Stomach (tissue), 9 donors: ENCODE measurements around the gene CSMD2. TPM values are rescaled to one million over a fixed set of nuclear protein-coding genes. Genes with fewer than 3 reads are reported as not detected.

Experiments
- DNase-seq, 2 donors: peaks; one replicate each; pipeline versions ENCODE4 v3.0.0 to v3.0.0-alpha.2; 2013 to 2019
- H3K27ac ChIP-seq, 5 donors: fragments of 200-600 bp in 4 of 5; sonication (generic) in 4 of 5; one replicate each; pipeline ENCODE4 v1.5.1; 2013 to 2019; ENCODE audit warnings: mild to moderate bottlenecking in 1 of 5, moderate library complexity in 1 of 5
- H3K27me3 ChIP-seq, 3 donors: fragments of 200-600 bp; sonication (generic); one replicate each; pipeline ENCODE4 v1.5.1; 2017 to 2019; ENCODE audit warnings: mixed run types in 1 of 3
- H3K36me3 ChIP-seq, 4 donors: fragments of 200-600 bp; sonication (generic); 1 replicate in 3 of 4; 2 replicates in 1 of 4; pipeline ENCODE4 v1.5.1; 2016 to 2019
- H3K4me1 ChIP-seq, 4 donors: fragments of 200-600 bp; sonication (generic); one replicate each; pipeline ENCODE4 v1.5.1; 2016 to 2019
- H3K4me3 ChIP-seq, 4 donors: fragments of 200-600 bp; sonication (generic) in 3 of 4; one replicate each; pipeline ENCODE4 v1.5.1; 2016 to 2019; ENCODE audit warnings: mild to moderate bottlenecking in 1 of 4
- H3K9me3 ChIP-seq, 4 donors: fragments of 200-600 bp; sonication (generic); one replicate each; pipeline ENCODE4 v1.5.1; 2016 to 2019
- EP300 ChIP-seq: sonication (generic); formaldehyde crosslinking; IDR thresholded peaks from one replicate; pipeline ENCODE4 v1.6.1; 2017; ENCODE audit warnings: antibody characterized with exemption
- POLR2A ChIP-seq, 4 donors: fragments of 450-650 bp; IDR thresholded peaks; one replicate each; pipeline ENCODE4 v1.6.1; 2016; ENCODE audit warnings: antibody characterized with exemption in 4 of 4, control low read depth in 2 of 4, mild to moderate bottlenecking in 1 of 4, moderate library complexity in 1 of 4
- POLR2AphosphoS5 ChIP-seq, 3 donors: sonication (generic); formaldehyde crosslinking; IDR thresholded peaks; one replicate each; pipeline ENCODE4 v1.6.1; 2016; ENCODE audit warnings: antibody characterized with exemption in 3 of 3
- WGBS, 5 donors: extraction: QIAGEN DNeasy Blood & Tissue Kit in 3 of 5; methylation state at CpG; one replicate each; pipeline versions ENCODE4 v1.1.5 to v1.1.7; 2013 to 2018; 5-methylcytosine and 5-hydroxymethylcytosine counted together
- intact Hi-C: fragments of 100-400 bp; cut with DNase I; formaldehyde crosslinking; loops from one replicate; pipeline ENCODE4 v1.15.1; 2023; ENCODE audit warnings: low total_unique reads
- polyA plus RNA-seq, 3 donors: library from polyadenylated mRNA; stranded (reverse); fragments of 200-250 nt; gene quantifications; one replicate each; pipeline ENCODE4 v1.2.3, GENCODE V29; 2013
- total RNA-seq, 5 donors: library from RNA; depleted of rRNA; stranded (reverse); fragments of >200 nt; gene quantifications; one replicate each; pipeline versions ENCODE4 v1.1.0 to v1.2.3, GENCODE V29; 2014 to 2016
- TF ChIP-seq, protein P1 (sequence below), 7 experiments: fragments of 450-650 bp in 4 of 7; fragments of 200-600 bp in 3 of 7; sonication (generic) in 3 of 7; IDR thresholded peaks; one replicate each; pipeline ENCODE4 v1.5.1; 2016 to 2019; ENCODE audit warnings: antibody characterized with exemption in 7 of 7, control low read depth in 2 of 7, mild to moderate bottlenecking in 1 of 7
- donor health status: healthy with polysubstance abuse.
- donor health status: Bipolar disorder and iron deficiency.
- donor health status: healthy.

Gene CSMD2
- total and polyA plus RNA-seq, 8 donors = 0.10 to 3.5 (median 0.37) TPM; not detected in 1

DNA sequence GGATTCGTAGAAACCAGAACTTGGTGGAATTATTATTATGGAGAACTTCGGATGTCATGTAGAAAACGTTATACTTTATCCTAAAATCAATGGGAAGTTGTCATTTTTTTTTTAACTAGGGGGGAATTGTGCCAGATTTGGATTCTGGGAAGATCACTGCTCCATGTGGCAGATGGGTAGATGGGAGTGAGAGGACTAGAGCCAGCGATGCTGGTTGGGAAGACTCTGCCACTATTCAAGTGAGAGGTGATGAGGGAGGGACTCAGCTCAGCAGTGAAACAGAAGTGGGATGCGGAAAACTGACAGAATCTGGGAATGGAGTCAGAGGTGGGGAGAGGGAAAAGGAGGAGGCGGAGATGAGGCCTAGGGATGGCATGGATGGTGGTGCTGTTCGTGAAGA lies 382.3 kb downstream of the CSMD2 start:
- no peak overlapping the region for H3K4me3 ChIP-seq
- peaks cover 0 to 25% (median 0%) of the 10 kb centered on the region in 3 donors for H3K27me3 ChIP-seq
- H3K4me1 ChIP-seq = no peaks in the 10 kb centered on the region
- H3K27ac ChIP-seq = no peak overlapping the region
- TF ChIP-seq EP300 (no peak), POLR2A (IDR thresholded peaks at IDR 0.05) (no peak), POLR2AphosphoS5 (IDR thresholded peaks at IDR 0.05) (no peak)
- TF ChIP-seq, protein P1, sequence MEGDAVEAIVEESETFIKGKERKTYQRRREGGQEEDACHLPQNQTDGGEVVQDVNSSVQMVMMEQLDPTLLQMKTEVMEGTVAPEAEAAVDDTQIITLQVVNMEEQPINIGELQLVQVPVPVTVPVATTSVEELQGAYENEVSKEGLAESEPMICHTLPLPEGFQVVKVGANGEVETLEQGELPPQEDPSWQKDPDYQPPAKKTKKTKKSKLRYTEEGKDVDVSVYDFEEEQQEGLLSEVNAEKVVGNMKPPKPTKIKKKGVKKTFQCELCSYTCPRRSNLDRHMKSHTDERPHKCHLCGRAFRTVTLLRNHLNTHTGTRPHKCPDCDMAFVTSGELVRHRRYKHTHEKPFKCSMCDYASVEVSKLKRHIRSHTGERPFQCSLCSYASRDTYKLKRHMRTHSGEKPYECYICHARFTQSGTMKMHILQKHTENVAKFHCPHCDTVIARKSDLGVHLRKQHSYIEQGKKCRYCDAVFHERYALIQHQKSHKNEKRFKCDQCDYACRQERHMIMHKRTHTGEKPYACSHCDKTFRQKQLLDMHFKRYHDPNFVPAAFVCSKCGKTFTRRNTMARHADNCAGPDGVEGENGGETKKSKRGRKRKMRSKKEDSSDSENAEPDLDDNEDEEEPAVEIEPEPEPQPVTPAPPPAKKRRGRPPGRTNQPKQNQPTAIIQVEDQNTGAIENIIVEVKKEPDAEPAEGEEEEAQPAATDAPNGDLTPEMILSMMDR (IDR thresholded peaks at IDR 0.05) = no peak
- 78 to 89% (median 86%) methylated on average over 7 of the region's 7 CpGs for WGBS, 5 donors
- DNase-seq = no peak
- H3K36me3 ChIP-seq = no peaks in the 10 kb centered on the region
- H3K9me3 ChIP-seq = no peaks in the 10 kb centered on the region
- intact Hi-C loops = no loop called here

DNA sequence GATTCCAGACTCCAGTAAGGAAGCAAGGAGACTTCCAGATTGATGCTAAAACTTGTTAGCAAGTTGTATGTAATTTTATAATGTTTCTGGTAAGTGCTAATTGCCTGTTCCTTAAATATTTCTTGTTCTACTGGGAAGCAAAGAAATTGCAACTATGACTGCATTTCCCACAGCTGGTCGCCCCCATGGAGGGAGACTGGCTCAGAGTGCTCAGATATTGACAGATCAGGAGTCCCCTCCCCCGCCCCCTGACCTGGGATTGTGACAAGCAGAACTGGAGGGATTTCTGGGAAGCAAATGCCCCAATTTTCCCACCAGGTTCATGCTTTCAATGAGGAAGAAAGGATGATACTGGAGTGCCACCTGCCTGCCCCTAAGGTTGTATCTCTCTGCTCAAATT lies 383.4 kb downstream of the CSMD2 start:
- WGBS, 5 donors = 48 to 63% (median 52%) methylated on average over 2 of the region's 2 CpGs
- H3K9me3 ChIP-seq = no peaks in the 10 kb centered on the region
- H3K27ac ChIP-seq = no peak overlapping the region
- no peak for DNase-seq
- peaks cover 0 to 32% (median 0%) of the 10 kb centered on the region in 3 donors for H3K27me3 ChIP-seq
- intact Hi-C loops = no loop called here
- no peaks in the 10 kb centered on the region for H3K36me3 ChIP-seq
- TF ChIP-seq POLR2AphosphoS5 (IDR thresholded peaks at IDR 0.05) = no peak
- TF ChIP-seq EP300 = no peak
- TF ChIP-seq, protein P1 (IDR thresholded peaks at IDR 0.05) = no peak
- no peak for TF ChIP-seq POLR2A (IDR thresholded peaks at IDR 0.05)
- no peaks in the 10 kb centered on the region for H3K4me1 ChIP-seq
- no peak overlapping the region for H3K4me3 ChIP-seq

DNA sequence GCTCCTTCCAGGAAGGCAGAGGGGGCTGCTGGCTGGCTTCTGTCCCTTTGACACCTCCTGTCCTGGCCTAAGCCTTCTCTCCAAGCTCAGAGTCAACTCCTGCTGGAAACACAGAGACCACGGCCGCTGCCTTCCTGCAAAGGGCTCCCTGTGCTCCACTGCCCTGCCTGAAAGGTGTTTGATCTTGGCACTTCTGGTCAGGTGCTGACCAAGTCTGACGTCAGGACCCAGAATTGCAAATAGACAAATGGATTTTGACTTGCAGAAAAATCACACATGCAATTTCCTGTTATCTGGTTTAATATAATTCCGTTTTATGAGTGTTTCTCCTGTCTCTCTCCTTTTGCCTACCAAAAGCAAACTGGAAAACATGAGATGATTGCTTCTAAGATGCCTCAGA lies 387.7 kb downstream of the CSMD2 start:
- intact Hi-C loops = no loop called here
- WGBS, 5 donors = 54 to 75% (median 64%) methylated on average over 4 of the region's 4 CpGs
- H3K9me3 ChIP-seq = no peaks in the 10 kb centered on the region
- peaks cover 0 to 49% (median 3%) of the 10 kb centered on the region in 3 donors for H3K27me3 ChIP-seq
- TF ChIP-seq, protein P1 (IDR thresholded peaks at IDR 0.05) = no peak
- TF ChIP-seq POLR2A (IDR thresholded peaks at IDR 0.05) = no peak
- no peak for TF ChIP-seq EP300
- no peak for TF ChIP-seq POLR2AphosphoS5 (IDR thresholded peaks at IDR 0.05)
- no peaks in the 10 kb centered on the region for H3K36me3 ChIP-seq
- no peaks in the 10 kb centered on the region for H3K4me1 ChIP-seq
- no peak for DNase-seq
- H3K4me3 ChIP-seq = no peak overlapping the region
- no peak overlapping the region for H3K27ac ChIP-seq

DNA sequence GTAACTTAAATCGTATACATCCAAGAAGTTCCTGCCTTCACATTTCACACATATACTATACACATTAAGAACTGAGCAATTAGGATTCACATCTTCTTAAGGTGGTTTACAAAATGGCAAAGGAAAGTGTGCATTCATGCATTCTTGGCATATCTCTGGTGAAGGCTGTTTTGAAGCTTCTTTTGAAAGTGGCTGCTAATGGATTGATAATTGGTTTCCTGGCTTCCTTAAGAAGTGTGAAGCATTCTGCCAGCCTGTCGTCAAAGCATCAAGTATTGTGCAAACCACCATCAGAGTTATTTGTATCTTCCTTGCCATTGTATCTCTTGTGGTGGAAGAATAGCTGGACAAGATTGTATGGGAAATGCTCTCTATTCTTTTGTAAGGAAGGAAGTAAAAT lies 396.2 kb downstream of the CSMD2 start:
- no peaks in the 10 kb centered on the region for H3K9me3 ChIP-seq
- H3K27me3 ChIP-seq = peaks cover 0 to 28% (median 0%) of the 10 kb centered on the region in 3 donors
- intact Hi-C loops = no loop called here
- 30 to 58% (median 37%) methylated on average over 2 of the region's 2 CpGs for WGBS, 5 donors
- H3K4me3 ChIP-seq = no peak overlapping the region
- no peak overlapping the region for H3K27ac ChIP-seq
- no peak for TF ChIP-seq POLR2AphosphoS5 (IDR thresholded peaks at IDR 0.05)
- no peak for TF ChIP-seq POLR2A (IDR thresholded peaks at IDR 0.05)
- TF ChIP-seq EP300 = no peak
- TF ChIP-seq, protein P1 (IDR thresholded peaks at IDR 0.05) = no peak
- no peaks in the 10 kb centered on the region for H3K4me1 ChIP-seq
- no peak for DNase-seq
- H3K36me3 ChIP-seq = no peaks in the 10 kb centered on the region
